Amygdala (tissue), 56 donors: ENCODE data around the gene SRSF8.
"Not testable (repeated sequence)": the region's sequence is repeated elsewhere in the genome, so short reads cannot be mapped to it uniquely, and the experiment has no call there.

Experiments used
- DNase-seq, 56 donors: peaks; one replicate each; lab custom pipeline; 2025; lab: John Stamatoyannopoulos, UW

The SRSF8 gene, protein sequence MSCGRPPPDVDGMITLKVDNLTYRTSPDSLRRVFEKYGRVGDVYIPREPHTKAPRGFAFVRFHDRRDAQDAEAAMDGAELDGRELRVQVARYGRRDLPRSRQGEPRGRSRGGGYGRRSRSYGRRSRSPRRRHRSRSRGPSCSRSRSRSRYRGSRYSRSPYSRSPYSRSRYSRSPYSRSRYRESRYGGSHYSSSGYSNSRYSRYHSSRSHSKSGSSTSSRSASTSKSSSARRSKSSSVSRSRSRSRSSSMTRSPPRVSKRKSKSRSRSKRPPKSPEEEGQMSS

DNA sequence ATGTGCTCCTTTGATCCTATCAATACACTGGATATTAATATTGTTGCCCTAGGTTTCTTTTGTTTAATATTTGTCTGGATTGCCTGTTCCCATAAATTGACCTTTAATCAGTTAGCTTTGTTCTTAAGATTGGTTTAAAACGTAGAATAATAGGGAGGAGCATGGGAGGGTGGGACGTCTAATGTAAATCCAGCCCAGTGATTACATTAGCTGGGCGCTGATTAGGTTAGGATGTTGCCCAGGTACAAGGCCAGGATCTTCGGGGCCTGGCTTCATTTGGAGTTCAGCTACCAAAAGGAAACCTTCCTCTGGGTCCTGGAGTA, at the start of gene SRSF8:
Gene SRSF8, plus strand, starts transcription at position 204 of the 323 bp plus-strand sequence. CDS start 308 bp downstream, outside the sequence.
- no peak for DNase-seq

DNA sequence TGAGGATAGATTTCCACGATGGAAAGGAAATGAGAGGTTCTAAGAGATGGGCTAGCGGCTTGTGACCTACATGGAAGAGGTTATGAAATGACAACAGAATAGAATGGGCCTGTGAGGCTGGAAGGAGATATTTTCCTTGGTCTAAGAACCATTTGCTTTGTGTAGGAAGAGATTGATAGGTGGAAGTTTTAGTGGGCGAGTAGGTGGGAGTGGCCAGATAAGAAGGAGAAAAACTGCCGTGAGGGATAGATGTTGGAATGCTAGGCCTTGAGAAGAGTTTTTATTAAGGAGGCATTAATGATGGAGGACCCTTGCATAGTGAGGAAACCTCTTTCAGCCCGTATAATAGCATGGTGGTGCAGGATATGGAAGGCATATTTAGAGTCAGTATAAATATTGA, 45.3 kb upstream of the SRSF8 start:
- not testable (repeated sequence) for DNase-seq

DNA sequence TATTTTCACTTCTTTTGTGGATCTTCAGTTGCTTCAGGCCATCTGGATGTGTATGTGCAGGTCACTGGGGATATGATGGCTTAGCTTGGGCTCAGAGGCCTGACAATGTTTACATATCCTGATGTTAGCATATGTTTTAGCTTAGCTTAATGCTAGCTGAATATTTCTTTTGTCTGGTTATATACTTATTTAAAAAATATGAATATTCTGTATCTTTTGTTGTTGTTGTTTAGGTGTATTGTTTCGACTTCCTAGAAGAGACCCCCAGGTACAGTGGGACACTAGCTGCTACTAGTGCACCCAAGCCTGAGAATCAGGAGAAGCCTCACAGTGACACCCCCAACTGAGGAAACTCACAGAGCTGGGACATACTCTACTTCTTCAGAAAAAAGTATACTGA, 41.8 kb upstream of the SRSF8 start, which contains the start of gene KDM4E:
Gene KDM4E, plus strand, starts transcription at position 301 of the 400 bp plus-strand sequence. CDS start 300 bp downstream, outside the sequence.
- DNase-seq = no peak

DNA sequence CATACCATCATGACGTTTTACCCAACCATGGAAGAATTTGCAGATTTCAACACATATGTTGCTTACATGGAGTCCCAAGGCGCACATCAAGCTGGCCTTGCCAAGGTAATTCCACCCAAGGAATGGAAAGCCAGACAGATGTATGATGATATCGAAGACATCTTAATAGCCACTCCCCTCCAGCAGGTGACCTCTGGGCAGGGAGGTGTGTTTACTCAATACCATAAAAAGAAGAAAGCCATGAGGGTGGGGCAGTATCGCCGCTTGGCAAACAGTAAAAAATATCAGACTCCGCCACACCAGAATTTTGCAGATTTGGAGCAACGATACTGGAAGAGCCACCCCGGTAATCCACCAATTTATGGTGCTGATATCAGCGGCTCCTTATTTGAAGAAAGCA, 41.1 kb upstream of the SRSF8 start:
- DNase-seq = not testable (repeated sequence)

DNA sequence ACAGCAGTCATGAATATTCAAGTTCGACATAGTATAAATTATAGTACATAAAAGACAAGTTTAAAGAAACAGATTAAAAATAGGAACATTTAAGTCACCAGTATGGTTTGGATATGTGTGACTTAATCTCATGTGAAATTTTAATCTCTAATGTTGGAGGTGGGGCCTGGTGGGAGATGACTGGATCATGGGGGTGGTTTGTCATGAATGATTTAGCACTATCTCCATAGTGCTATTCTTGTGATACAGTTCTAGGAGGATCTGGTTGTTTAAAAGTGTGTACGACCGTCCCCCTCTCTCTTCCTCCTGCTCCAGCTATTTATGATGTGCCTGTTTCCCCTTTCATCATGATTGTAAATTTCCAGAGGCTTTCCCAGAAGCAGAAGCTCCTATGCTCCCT, 38.4 kb upstream of the SRSF8 start:
- DNase-seq = no peak

GRCh38 chr11:95033051-95033450, 33.7 kb upstream of the SRSF8 start:
- no peak for DNase-seq

GRCh38 chr11:95035316-95035715, 31.4 kb upstream of the SRSF8 start:
- DNase-seq = no peak

DNA sequence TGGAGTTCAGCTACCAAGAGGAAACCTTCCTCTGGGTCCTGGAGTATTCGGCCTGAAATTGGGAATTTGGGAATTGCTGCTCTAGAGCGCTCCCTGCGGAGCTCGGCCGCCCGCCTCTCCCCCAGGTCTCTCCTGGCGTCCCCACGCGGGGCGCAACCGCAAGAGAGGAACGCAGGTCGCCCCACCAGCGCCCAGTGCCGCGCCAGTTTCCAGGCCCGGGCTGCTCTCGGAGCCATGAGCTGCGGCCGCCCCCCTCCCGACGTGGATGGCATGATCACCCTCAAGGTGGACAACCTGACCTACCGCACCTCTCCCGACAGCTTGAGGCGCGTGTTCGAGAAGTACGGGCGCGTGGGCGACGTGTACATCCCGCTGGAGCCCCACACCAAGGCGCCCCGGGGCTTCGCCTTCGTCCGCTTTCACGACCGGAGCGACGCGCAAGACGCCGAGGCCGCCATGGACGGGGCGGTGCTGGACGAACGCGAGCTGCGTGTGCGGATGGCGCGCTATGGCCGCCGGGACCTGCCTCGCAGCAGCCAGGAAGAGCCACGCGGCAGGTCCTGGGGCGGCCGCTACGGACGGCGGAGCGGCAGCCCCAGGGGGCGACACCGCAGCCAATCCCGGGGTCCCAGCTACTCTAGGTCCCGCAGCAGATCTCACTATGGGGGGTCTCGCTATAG, 29.2 kb upstream of the SRSF8 start:
- not testable (repeated sequence) for DNase-seq

DNA sequence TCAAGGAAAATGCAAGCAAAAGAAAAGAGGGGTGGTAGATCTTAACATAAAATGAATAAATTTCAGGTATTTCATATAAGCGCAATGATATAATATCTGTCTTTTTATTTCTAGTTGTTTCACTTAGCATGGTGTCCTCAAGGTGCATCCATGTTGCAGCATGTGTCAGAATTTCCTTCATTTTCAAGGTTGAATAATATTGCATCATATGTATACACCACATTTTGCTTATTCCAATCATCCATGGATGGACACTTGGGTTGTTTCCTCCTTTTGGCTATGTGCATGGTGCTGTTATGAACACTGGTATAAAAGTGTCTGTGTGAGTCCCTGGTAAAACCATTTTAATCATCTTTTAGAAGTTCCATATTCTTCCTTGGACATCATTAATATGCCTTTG, 24.5 kb upstream of the SRSF8 start:
- no peak for DNase-seq

- no peak for DNase-seq
Measured at GRCh38 chr11:95042906-95043305, 23.8 kb upstream of the SRSF8 start.

- DNase-seq = no peak
Measured at GRCh38 chr11:95044010-95044409, 22.7 kb upstream of the SRSF8 start.

DNA sequence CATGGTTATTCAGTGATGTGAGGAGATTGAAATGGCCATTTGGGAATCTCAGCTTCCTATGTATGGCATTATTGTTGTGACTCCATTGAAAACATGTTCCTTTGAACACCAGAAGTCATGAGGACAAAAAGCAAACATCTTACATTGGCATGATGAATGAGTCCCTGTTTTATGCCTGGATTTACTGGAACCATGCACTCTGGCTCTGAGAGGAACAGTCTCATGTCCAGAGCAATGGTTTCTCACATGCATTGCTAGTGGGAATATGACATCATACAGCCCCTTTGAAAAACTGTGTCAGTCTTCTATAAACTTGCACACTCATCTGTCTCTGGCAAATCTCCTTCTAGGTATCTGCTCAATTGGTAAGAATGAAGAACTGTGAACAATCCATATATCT, 20.9 kb upstream of the SRSF8 start:
- DNase-seq = no peak

- not testable (repeated sequence) for DNase-seq
Measured at GRCh38 chr11:95049122-95049521, 17.6 kb upstream of the SRSF8 start, which contains the start of gene KDM4F. KDM4F (plus strand) TSS chr11:95049422.

DNA sequence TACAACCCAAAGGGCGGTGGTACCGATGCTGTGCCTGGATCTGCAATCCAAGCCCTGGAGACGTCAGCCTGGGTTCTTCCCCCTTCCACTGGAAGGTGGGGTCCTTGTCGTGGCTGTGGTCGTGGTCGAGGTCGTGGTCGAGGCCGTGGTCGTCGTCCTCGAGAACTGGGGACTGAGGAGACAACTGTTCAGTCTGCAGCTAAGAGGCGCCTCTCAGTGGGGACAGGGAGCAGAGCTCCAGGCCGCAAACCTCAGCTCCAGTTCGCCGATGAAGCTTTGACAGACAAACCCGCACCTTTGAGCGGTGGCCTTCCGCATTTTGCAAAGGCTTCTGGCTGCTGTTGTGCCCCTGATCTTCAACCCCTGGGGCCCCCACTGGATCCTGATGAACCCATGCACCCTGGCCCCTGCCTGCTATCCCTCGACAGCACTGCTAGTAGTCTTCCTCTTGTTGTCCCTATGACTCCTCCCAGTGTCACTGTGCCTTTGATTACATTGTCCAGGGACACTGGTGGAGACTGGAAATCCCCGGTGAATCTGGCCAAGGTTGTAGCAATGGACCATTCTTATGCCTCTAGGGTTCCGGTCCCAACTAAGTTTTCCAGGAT, 16.0 kb upstream of the SRSF8 start:
- no peak for DNase-seq

- no peak for DNase-seq
Measured at GRCh38 chr11:95054356-95054755, 12.4 kb upstream of the SRSF8 start.

DNA sequence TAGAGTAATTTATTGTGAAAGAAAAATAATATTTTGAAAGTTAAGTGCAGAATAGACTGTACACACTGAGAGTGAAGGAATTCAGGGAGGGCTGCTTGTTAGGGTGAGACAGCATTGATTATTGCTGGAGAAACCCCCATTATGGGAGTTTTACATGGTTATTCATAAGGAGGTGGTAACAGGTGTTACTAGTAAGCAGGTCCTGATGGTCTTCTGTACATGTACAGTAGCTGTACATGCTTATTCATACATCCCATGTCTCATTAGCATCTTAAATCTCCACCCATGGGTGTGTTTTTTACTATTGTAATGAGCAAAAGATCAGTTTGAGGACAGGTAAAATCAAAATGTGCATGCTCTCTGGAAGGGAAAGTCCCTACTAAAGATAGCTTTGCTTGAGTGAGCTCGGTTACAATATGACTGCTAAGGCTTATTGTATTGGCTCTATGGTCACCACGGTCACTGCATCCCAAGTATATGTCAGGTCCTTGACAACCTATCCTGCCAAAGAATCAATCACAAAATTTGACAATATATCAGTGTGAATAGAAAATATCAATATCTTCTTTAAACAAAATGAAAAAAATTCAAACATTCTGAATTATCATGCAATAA, 11.3 kb upstream of the SRSF8 start:
- no peak for DNase-seq

DNA sequence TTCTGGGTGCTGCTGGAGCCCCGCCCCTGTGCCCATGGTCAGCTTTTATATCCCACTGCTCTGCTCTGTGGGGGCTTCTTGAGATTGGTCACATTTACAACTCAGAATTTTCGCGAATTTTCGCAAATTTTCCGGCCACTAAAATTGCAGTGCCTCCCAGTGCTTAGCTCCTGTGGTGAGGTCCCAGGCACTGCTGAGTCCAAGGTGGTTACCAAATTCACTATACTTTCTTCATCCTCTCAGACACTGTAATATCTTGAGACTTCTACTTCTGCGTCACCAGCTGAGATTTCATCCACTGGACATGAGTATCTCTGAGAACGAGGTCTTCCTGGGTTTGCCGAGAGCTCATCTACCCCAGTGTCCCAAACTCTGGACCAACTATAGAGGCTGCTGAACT, 8.8 kb upstream of the SRSF8 start:
- DNase-seq = no peak

DNA sequence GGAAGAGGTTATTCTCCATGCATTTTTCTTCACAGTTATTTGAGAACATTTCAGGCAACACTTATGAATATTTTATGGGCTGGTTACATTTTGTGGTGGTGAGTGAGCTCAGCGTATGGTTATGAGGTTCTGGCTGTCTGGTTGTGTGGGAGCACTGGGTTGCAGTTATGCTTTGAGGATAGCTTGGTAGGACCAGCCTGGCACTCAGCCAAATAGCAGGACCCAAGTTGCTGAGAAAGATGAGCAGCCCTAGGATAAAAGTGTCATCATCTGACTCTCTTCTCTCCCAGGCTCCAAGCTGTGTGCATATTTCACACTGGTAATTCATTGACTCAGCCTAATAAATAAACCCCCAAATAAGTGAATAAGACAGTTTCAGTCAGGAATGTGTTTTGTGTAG, 8.1 kb upstream of the SRSF8 start:
- DNase-seq = no peak

DNA sequence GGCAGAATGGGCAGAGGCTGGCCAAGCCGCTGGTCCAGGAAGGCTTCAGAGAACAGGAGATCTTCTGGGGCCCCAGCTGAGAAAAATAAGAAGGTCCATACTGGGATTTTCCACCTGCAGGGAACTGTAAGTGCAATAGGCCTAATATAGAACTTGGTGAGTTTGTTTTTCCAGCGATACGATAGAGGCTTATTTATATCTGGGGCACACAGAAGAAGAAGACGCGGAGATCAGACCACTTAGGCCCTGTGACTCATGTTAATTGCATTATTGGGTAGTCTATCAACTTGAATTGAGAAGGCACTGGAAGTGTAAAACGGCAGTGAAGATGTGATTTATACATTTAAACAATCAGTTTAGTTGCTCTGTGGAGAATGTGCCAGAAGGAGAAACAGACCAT, 7.7 kb upstream of the SRSF8 start:
- no peak for DNase-seq

DNA sequence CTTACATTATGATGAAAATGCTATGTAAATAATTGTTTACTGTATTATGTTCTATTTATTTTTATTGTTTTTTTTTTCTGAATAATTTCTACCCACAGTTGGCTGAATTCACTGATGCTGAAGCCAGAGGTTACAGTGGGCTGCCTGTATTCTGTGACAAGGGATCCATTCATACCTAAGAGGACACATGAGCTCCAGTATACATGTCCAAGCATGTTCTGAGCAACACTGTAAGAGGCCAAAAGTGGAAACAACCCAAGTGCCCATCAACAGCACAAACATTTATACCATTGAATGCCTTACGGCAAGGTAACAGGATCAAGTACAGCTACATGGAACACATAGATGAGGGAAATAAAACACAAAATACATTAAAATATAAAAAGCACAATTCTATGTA, 1.4 kb upstream of the SRSF8 start:
- peak in 3 of 56 donors; percentile 10 to 31 (median 12) for DNase-seq
